HEK293 (cell line): ENCODE results near the gene IGSF11.

Source experiments
- CTCF ChIA-PET: fragments of 350-600 bp; formaldehyde crosslinking; extraction: SDS; loops from one replicate; lab custom pipeline; 2021; ENCODE audit warnings: antibody characterized with exemption; lab: Yijun Ruan, JAX
- POLR2A ChIA-PET: fragments of 300-600 bp; formaldehyde crosslinking; extraction: SDS; loops from one replicate; lab custom pipeline; 2020; ENCODE audit warnings: antibody characterized with exemption, inconsistent platforms; lab: Yijun Ruan, JAX
- H3K27ac ChIP-seq: fragments of 200-500 bp; sonication (Bioruptor generic); 2 replicates; pipeline ENCODE4 v1.5.1; 2014; ENCODE audit warnings: low read depth, low read length, control low read depth, inconsistent platforms; ENCODE audit errors: extremely low read depth
- H3K36me3 ChIP-seq, 2 experiments: fragments of 200-500 bp in 1 of 2; sonication (Bioruptor generic) in 1 of 2; 1 replicate in 1 of 2; 2 replicates in 1 of 2; pipeline ENCODE4 v1.5.1; 2014 to 2017; ENCODE audit warnings: inconsistent platforms in 2 of 2, low read length in 2 of 2; ENCODE audit not compliant: control insufficient read depth in 2 of 2, insufficient read depth in 1 of 2
- H3K4me1 ChIP-seq: fragments of 200-500 bp; sonication (Bioruptor generic); 2 replicates; pipeline ENCODE4 v1.5.1; 2014; ENCODE audit warnings: mild to moderate bottlenecking, low read length, inconsistent platforms; ENCODE audit not compliant: control insufficient read depth, insufficient read depth
- H3K4me3 ChIP-seq: 2 replicates; pipeline ENCODE4 v1.5.1; 2011; ENCODE audit warnings: low read depth, mild to moderate bottlenecking, control low read depth, low read length, moderate library complexity
- H3K9me3 ChIP-seq: fragments of 200-500 bp; sonication (Bioruptor generic); 2 replicates; pipeline ENCODE4 v1.5.1; 2014; ENCODE audit warnings: low read depth, low read length, inconsistent platforms; ENCODE audit not compliant: control insufficient read depth, insufficient read depth
- GFI1B ChIP-seq: fragments of 450-650 bp; formaldehyde crosslinking; IDR thresholded peaks from 2 replicates; pipeline ENCODE4 v1.5.1; 2016; ENCODE audit warnings: missing biosample characterization, missing genetic modification characterization
- GLIS1 ChIP-seq: fragments of 450-650 bp; formaldehyde crosslinking; IDR thresholded peaks from 2 replicates; pipeline ENCODE4 v1.5.1; 2016; ENCODE audit warnings: missing biosample characterization, missing genetic modification characterization
- IKZF3 ChIP-seq: fragments of 450-650 bp; IDR thresholded peaks from 2 replicates; pipeline ENCODE4 v1.5.0; 2018; ENCODE audit warnings: missing biosample characterization, mild to moderate bottlenecking, missing genetic modification characterization, moderate library complexity
- MZF1 ChIP-seq: fragments of 450-650 bp; formaldehyde crosslinking; IDR thresholded peaks from 2 replicates; pipeline ENCODE4 v1.5.1; 2017; ENCODE audit warnings: missing biosample characterization, missing genetic modification characterization, borderline replicate concordance
- PATZ1 ChIP-seq: fragments of 450-650 bp; formaldehyde crosslinking; IDR thresholded peaks from 2 replicates; pipeline ENCODE4 v1.5.1; 2016; ENCODE audit warnings: missing biosample characterization, missing genetic modification characterization
- SCRT1 ChIP-seq: fragments of 450-650 bp; formaldehyde crosslinking; IDR thresholded peaks from 2 replicates; pipeline ENCODE4 v1.5.1; 2016; ENCODE audit warnings: missing biosample characterization, missing genetic modification characterization, borderline replicate concordance
- ZBTB49 ChIP-seq: fragments of 450-650 bp; formaldehyde crosslinking; IDR thresholded peaks from 2 replicates; pipeline ENCODE4 v1.5.1; 2016; ENCODE audit warnings: missing biosample characterization, missing genetic modification characterization, low read depth
- ZFHX2 ChIP-seq: fragments of 450-650 bp; formaldehyde crosslinking; conservative IDR thresholded peaks from 2 replicates; pipeline ENCODE4 v1.5.1; 2016; ENCODE audit warnings: missing biosample characterization, missing genetic modification characterization
- ZNF114 ChIP-seq: fragments of 450-650 bp; formaldehyde crosslinking; IDR thresholded peaks from 2 replicates; pipeline ENCODE4 v1.5.0; 2017; ENCODE audit warnings: missing biosample characterization, missing genetic modification characterization
- ZNF133 ChIP-seq: fragments of 450-650 bp; formaldehyde crosslinking; IDR thresholded peaks from 2 replicates; pipeline ENCODE4 v1.5.1; 2016; ENCODE audit warnings: missing biosample characterization, missing genetic modification characterization
- ZNF148 ChIP-seq: fragments of 450-650 bp; formaldehyde crosslinking; IDR thresholded peaks from 2 replicates; pipeline ENCODE4 v1.5.0; 2017; ENCODE audit warnings: missing biosample characterization, missing genetic modification characterization, borderline replicate concordance
- ZNF324 ChIP-seq: fragments of 450-650 bp; formaldehyde crosslinking; IDR thresholded peaks from 2 replicates; pipeline ENCODE4 v1.5.1; 2016; ENCODE audit warnings: missing biosample characterization, missing genetic modification characterization
- ZNF501 ChIP-seq: fragments of 450-650 bp; formaldehyde crosslinking; IDR thresholded peaks from 2 replicates; pipeline ENCODE4 v1.5.1; 2016; ENCODE audit warnings: missing biosample characterization, missing genetic modification characterization
- ZNF514 ChIP-seq: fragments of 450-650 bp; formaldehyde crosslinking; IDR thresholded peaks from 2 replicates; pipeline ENCODE4 v1.5.1; 2016; ENCODE audit warnings: missing biosample characterization, missing genetic modification characterization
- ZNF544 ChIP-seq: fragments of 450-650 bp; formaldehyde crosslinking; IDR thresholded peaks from 2 replicates; pipeline ENCODE4 v1.5.0; 2017; ENCODE audit warnings: missing biosample characterization, missing genetic modification characterization
- ZNF629 ChIP-seq: fragments of 450-650 bp; formaldehyde crosslinking; IDR thresholded peaks from 2 replicates; pipeline ENCODE4 v1.5.1; 2017; ENCODE audit warnings: missing biosample characterization, missing genetic modification characterization
- ZSCAN18 ChIP-seq: fragments of 450-650 bp; formaldehyde crosslinking; IDR thresholded peaks from 2 replicates; pipeline ENCODE4 v1.5.1; 2016; ENCODE audit warnings: missing biosample characterization, missing genetic modification characterization
- TF ChIP-seq, protein P1 (sequence below): fragments of 450-650 bp; formaldehyde crosslinking; conservative IDR thresholded peaks from 2 replicates; pipeline ENCODE4 v1.5.1; 2016; ENCODE audit warnings: low read depth, missing biosample characterization, missing genetic modification characterization

The IGSF11 gene

GRCh38 chr3:118936811-118937210, 97.8 kb downstream of the IGSF11 start:
- ChIA-PET CTCF (no interaction called here), POLR2A (no interaction called here)
- no peaks in the 10 kb centered on the region for H3K4me1 ChIP-seq
- no peak overlapping the region for H3K27ac ChIP-seq
- H3K36me3 ChIP-seq: no peaks in the 10 kb centered on the region
- H3K9me3 ChIP-seq: no peaks in the 10 kb centered on the region
- no peak overlapping the region for H3K4me3 ChIP-seq
- 0 out of 2 replicates have a peak, but pooled peaks have one; percentile 21 for TF ChIP-seq MZF1
- no peak for TF ChIP-seq ZSCAN18 (tag by site-specific recombination)
- no peak for TF ChIP-seq ZNF324 (tag by site-specific recombination)
- TF ChIP-seq ZNF133 (tag by site-specific recombination): no peak
- TF ChIP-seq GLIS1 (tag by site-specific recombination): peak; percentile 58; the same call in 1 of the 2 replicates
- TF ChIP-seq ZNF629: no peak

DNA sequence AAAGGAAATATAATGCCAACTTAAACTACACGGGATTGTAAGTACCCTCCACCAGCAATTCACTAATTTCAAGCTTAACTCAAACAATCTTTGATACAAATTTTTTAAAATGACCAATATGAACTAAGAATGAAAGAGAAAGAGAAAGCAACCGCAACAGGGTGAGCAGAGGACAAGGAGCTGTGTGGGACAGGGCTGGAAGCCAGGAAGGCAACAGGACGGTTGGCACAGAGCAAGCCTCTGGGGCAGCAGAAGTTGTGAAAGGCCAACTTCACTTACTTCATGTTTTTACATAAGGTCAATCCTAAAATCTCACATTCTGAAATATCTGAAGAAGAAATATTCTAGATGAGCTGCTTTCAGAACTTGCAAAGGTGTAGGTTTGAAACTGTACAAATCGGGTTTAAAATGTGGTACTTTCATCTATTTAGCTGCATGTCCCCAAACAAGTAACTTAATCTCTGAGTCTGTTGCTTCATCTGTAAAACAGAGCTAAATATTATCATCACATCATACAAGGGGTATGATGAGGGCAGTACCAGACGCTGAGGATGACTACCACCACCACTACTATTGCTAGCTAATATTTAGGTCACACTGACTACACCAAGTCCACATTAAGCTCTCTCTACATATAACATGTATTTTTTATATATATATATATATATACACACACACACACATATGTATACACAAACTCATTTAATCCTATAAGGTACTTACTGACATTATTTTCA, 101.7 kb downstream of the IGSF11 start:
- H3K9me3 ChIP-seq: no peaks in the 10 kb centered on the region
- no peak overlapping the region for H3K4me3 ChIP-seq
- no peaks in the 10 kb centered on the region for H3K4me1 ChIP-seq
- TF ChIP-seq IKZF3 (tag by site-specific recombination) (no peak), ZNF148 (no peak), ZBTB49 (tag by site-specific recombination) (no peak), ZFHX2 (tag by site-specific recombination) (no peak)
- H3K36me3 ChIP-seq: no peaks in the 10 kb centered on the region
- ChIA-PET CTCF (interaction anchor here (0.6 kb wide), 1 partner anchor 321 kb away, joined by 3 read pairs; no protein-coding TSS in a partner anchor), POLR2A (no interaction called here)
- no peak overlapping the region for H3K27ac ChIP-seq

DNA sequence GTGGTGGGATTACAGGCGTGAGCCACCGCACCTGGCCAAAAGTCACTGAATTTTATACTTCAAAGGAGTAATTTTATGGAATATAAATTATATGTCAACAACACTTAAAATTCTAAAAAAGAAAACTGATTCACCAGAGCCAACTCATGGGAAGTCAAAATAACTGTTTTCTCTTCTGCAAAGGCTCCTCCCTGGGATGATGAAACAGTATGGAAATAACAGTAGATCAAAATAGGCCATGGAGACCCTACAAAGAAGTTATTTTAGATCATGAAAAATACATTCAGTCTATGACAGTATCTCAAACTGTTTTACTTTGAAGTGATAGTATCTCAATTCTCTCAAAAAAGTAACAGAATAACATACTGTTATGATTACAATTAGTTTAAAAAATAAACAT, 102.7 kb downstream of the IGSF11 start:
- CTCF ChIA-PET: interaction anchor here (0.5 kb wide), 1 partner anchor 57 kb away, joined by 3 read pairs; no protein-coding TSS in a partner anchor
- no peak overlapping the region for H3K27ac ChIP-seq
- H3K9me3 ChIP-seq: no peaks in the 10 kb centered on the region
- POLR2A ChIA-PET: no interaction called here
- no peaks in the 10 kb centered on the region for H3K36me3 ChIP-seq
- no peaks in the 10 kb centered on the region for H3K4me1 ChIP-seq
- H3K4me3 ChIP-seq: no peak overlapping the region
- TF ChIP-seq GFI1B (tag by site-specific recombination) (no peak), ZNF514 (tag by site-specific recombination) (no peak), PATZ1 (tag by site-specific recombination) (no peak), ZNF501 (tag by site-specific recombination) (no peak), SCRT1 (tag by site-specific recombination) (no peak), ZNF544 (tag by site-specific recombination) (no peak), ZNF114 (tag by site-specific recombination) (no peak)
- TF ChIP-seq, protein P1, sequence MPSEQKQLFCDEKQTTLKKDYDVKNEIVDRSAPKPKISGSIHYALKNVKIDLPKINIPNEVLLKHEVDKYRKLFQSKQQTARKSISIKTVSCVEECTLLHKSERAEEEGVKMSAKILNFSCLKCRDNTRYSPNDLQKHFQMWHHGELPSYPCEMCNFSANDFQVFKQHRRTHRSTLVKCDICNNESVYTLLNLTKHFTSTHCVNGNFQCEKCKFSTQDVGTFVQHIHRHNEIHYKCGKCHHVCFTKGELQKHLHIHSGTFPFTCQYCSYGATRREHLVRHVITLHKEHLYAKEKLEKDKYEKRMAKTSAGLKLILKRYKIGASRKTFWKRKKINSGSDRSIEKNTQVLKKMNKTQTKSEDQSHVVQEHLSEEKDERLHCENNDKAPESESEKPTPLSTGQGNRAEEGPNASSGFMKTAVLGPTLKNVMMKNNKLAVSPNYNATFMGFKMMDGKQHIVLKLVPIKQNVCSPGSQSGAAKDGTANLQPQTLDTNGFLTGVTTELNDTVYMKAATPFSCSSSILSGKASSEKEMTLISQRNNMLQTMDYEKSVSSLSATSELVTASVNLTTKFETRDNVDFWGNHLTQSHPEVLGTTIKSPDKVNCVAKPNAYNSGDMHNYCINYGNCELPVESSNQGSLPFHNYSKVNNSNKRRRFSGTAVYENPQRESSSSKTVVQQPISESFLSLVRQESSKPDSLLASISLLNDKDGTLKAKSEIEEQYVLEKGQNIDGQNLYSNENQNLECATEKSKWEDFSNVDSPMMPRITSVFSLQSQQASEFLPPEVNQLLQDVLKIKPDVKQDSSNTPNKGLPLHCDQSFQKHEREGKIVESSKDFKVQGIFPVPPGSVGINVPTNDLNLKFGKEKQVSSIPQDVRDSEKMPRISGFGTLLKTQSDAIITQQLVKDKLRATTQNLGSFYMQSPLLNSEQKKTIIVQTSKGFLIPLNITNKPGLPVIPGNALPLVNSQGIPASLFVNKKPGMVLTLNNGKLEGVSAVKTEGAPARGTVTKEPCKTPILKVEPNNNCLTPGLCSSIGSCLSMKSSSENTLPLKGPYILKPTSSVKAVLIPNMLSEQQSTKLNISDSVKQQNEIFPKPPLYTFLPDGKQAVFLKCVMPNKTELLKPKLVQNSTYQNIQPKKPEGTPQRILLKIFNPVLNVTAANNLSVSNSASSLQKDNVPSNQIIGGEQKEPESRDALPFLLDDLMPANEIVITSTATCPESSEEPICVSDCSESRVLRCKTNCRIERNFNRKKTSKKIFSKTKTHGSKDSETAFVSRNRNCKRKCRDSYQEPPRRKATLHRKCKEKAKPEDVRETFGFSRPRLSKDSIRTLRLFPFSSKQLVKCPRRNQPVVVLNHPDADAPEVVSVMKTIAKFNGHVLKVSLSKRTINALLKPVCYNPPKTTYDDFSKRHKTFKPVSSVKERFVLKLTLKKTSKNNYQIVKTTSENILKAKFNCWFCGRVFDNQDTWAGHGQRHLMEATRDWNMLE (tag by site-specific recombination): no peak
